ENCODE data around the gene RNF152.

GRCh38 chr18:61845197-61845596 lies 47.6 kb downstream of the RNF152 start:
- TF ChIP-seq POLR2A (IDR thresholded peaks at IDR 0.05) (no peak), CTCF (IDR thresholded peaks at IDR 0.05) (no peak)

Data from adrenal gland (tissue), 5 donors.